Colon (tissue), 2 donors: ENCODE measurements around the gene RELL2.
"Not testable (repeated sequence)": the region's sequence is repeated elsewhere in the genome, so short reads cannot be mapped to it uniquely, and the experiment has no call there.

Source experiments
- FAIRE-seq: peaks from 2 replicates; lab custom pipeline; 2012; peaks lifted over from hg19 to GRCh38; lab: Jason Lieb, UNC
- donor health status: control.
- donor health status: control.

RELL2 gene

GRCh38 chr5:141636413-141637122 lies at the start of gene RELL2, which contains the start of gene HDAC3:
Gene RELL2 (plus strand): TSS chr5:141636997. CDS start chr5:141638226, 1,229 bp downstream.
Gene HDAC3 (minus strand): TSS chr5:141636849. CDS start chr5:141636790, 59 bp downstream.
- FAIRE-seq: no peak

GRCh38 chr5:141590127-141590526 lies 46.7 kb upstream of the RELL2 start:
- FAIRE-seq: no peak

- no peak for FAIRE-seq
Observed at GRCh38 chr5:141596867-141597266, 39.9 kb upstream of the RELL2 start.

GRCh38 chr5:141597394-141597793 lies 39.4 kb upstream of the RELL2 start:
- no peak for FAIRE-seq

- no peak for FAIRE-seq
Observed at GRCh38 chr5:141597814-141598213, 39.0 kb upstream of the RELL2 start.

GRCh38 chr5:141598391-141599345 lies 38.1 kb upstream of the RELL2 start:
- FAIRE-seq: no peak

GRCh38 chr5:141602606-141603005 lies 34.2 kb upstream of the RELL2 start:
- FAIRE-seq: no peak

- no peak for FAIRE-seq
Observed at GRCh38 chr5:141603923-141604717, 32.7 kb upstream of the RELL2 start.

GRCh38 chr5:141605523-141606277 lies 31.1 kb upstream of the RELL2 start:
- no peak for FAIRE-seq

- no peak for FAIRE-seq
Observed at GRCh38 chr5:141608046-141608445, 28.8 kb upstream of the RELL2 start.

GRCh38 chr5:141608557-141608956 lies 28.2 kb upstream of the RELL2 start:
- FAIRE-seq: no peak

GRCh38 chr5:141609044-141609443 lies 27.8 kb upstream of the RELL2 start:
- FAIRE-seq: no peak

GRCh38 chr5:141609921-141610320 lies 26.9 kb upstream of the RELL2 start:
- FAIRE-seq: not testable (repeated sequence)

GRCh38 chr5:141611289-141611688 lies 25.5 kb upstream of the RELL2 start:
- no peak for FAIRE-seq

- FAIRE-seq: no peak
Observed at GRCh38 chr5:141613344-141613743, 23.5 kb upstream of the RELL2 start.

GRCh38 chr5:141615991-141616720 lies 20.6 kb upstream of the RELL2 start:
- no peak for FAIRE-seq

GRCh38 chr5:141617128-141617527 lies 19.7 kb upstream of the RELL2 start:
- FAIRE-seq: no peak

- FAIRE-seq: no peak
Observed at GRCh38 chr5:141617682-141618029, 19.1 kb upstream of the RELL2 start.

- no peak for FAIRE-seq
Observed at GRCh38 chr5:141618030-141618803, 18.6 kb upstream of the RELL2 start.
